ENCODE data around the gene TFPI.
"Not testable (repeated sequence)": the region's sequence is repeated elsewhere in the genome, so short reads cannot be mapped to it uniquely, and the experiment has no call there.

Gene TFPI

GRCh38 chr2:187552828-187553681, 1.2 kb downstream of the TFPI start:
- no peak for DNase-seq (ENCODE audit: low read depth in 2 of 2)

GRCh38 chr2:187552381-187552780, 1.9 kb downstream of the TFPI start:
- DNase-seq (ENCODE audit: low read depth in 2 of 2) = no peak

DNA sequence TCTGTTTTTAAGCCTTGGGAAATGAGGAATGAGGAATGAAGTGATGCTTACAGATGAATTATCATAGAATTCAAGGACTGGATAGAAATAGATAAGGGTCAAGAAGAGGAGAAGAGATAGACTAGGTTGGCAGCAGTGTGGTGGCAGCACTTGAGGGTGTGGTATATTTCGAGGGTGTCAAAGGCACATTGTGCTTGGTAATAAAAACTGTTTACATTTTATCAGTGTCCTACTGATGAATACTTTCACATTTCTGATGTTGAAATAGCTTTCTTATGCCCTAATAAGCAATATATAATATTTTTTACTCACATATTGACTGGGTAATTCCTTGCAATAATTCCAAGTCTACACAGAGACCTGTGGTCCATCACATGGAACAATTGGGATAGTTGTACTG, 3.4 kb downstream of the TFPI start:
- no peak for DNase-seq (ENCODE audit: low read depth in 2 of 2)

- no peak for DNase-seq (ENCODE audit: low read depth in 2 of 2)
Observed at GRCh38 chr2:187549951-187550555, 4.2 kb downstream of the TFPI start.

DNA sequence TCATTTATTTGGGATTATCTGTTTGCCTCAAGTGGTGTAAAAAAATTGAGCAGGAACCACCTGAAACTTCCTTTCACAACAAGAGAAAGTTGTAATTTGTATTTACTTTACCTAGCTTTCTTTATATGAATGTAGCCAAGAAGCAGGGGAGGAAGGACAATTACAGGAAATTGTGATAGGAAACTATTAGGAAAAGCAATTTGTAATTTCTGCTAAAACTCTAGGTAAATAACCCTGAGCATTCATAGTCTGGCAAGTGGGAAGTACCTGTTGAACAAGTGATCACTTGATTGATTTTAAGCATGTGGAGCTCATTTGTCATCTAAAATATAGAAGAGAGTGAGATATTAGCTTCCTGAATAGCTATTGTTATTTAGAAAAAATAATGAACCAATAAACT, 5.0 kb downstream of the TFPI start:
- DNase-seq (ENCODE audit: low read depth in 2 of 2) = no peak

DNA sequence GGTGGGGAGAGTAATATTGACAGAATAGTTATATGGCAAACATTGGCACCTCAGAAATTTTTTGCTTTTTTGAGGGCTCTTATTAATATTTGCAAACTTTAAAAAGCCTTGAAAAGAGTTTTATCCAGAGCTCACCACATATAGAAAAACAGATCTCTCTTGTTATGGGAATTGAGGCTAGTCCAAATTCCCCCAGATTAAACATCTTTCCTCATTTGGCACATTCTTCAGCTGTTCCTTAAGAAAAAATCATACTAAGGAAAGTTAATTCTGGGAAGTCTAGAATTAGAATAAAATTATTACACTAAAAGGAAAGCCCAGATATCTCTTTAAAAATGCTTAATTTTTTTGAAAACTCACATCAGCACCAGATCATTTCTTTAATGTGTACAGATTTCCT, 5.6 kb downstream of the TFPI start:
- no peak for DNase-seq (ENCODE audit: low read depth in 2 of 2)

GRCh38 chr2:187547353-187547979, 6.8 kb downstream of the TFPI start:
- no peak for DNase-seq (ENCODE audit: low read depth in 2 of 2)

- DNase-seq (ENCODE audit: low read depth in 2 of 2) = no peak
Observed at GRCh38 chr2:187546762-187547333, 7.4 kb downstream of the TFPI start.

DNA sequence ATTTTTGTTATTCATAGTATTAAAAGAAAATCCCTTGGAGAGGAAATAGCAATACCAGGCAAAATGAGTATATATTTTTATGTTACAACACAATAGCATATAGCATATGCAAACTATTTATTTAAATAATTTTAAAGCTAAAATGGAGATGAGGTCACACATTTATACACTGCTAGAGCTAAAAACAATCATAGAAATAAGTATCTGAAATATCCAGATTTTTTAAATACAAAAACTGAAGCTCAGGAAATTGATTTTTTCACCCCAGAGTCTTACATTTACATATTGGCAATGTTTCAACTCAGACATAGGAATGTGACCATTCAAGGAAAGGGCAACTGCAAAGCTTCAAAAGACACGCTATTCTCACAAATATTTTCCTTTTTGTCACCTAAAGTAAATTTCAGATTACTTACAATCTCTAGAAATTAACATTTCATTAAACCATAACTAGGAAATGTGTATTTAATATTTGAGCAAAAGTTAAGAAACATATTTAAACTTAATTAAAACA, 8.9 kb downstream of the TFPI start:
- DNase-seq (ENCODE audit: low read depth in 2 of 2) = no peak

GRCh38 chr2:187544371-187545080, 9.7 kb downstream of the TFPI start:
- DNase-seq (ENCODE audit: low read depth in 2 of 2) = no peak

DNA sequence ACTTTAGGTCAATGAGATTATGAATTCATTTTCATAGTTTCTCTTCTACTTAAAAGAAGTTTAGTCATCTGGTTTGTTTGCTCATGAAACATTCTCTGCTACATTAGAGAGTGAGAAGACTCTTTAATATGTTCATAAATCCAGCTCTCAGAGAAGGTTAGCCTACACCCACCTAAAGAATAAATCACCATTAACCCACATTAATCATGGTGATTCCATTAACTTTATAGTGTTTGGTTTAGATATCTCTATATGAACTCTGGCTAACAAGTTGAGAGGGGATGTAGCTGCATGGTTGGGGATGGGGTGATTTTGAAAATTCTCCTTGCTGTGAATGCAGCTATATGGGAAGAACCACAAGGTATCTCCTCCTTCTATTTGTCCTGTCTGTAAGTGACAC, 10.7 kb downstream of the TFPI start:
- DNase-seq (ENCODE audit: low read depth in 2 of 2) = no peak

DNA sequence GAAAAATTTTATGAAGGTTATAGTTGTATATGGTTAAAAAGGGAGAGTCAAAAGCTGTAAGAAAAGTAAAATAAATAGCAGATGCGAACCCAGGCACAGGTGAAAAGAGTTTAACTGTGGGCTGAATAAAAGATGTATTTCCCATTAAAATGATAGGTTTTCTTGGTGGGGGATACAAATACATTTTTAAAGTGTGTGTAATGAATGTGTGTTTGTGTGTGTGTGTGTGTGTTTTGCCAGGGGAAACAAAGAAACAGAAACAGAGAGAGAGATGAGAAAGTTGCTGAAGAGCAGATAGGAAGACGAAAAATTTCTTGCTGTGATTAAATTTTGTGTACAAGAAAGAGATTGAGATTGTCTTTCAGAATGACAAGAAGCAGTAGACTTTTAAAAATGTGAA, 12.1 kb downstream of the TFPI start:
- DNase-seq (ENCODE audit: low read depth in 2 of 2) = no peak

- no peak for DNase-seq (ENCODE audit: low read depth in 2 of 2)
Observed at GRCh38 chr2:187541086-187542085, 12.8 kb downstream of the TFPI start.

- not testable (repeated sequence) for DNase-seq (ENCODE audit: low read depth in 2 of 2)
Observed at GRCh38 chr2:187538222-187538621, 16.0 kb downstream of the TFPI start.

DNA sequence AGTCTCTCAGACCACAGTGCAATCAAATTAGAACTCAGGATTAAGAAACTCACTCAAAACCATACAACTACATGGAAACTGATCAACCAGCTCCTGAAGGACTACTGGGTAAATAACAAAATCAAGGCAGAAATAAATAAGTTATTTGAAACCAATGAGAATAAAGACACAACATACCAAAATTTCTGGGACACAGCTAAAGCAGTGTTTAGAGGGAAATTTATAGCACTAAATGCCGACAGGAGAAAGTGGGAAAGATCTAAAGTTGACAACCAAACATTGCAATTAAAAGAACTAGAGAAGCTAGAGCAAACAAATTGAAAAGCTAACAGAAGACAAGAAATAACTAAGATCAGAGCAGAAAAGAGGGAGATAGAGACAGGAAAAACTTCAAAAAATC, 18.9 kb downstream of the TFPI start:
- not testable (repeated sequence) for DNase-seq (ENCODE audit: low read depth in 2 of 2)

GRCh38 chr2:187532333-187533120, 21.7 kb downstream of the TFPI start:
- DNase-seq (ENCODE audit: low read depth in 2 of 2) = no peak

GRCh38 chr2:187529977-187530721, 24.1 kb downstream of the TFPI start:
- DNase-seq (ENCODE audit: low read depth in 2 of 2) = no peak

- DNase-seq (ENCODE audit: low read depth in 2 of 2) = no peak
Observed at GRCh38 chr2:187529248-187529976, 24.8 kb downstream of the TFPI start.
